Hair follicle dermal papilla cell (primary cell): ENCODE measurements around the gene CTAG1B. TPM values are rescaled to one million over a fixed set of nuclear protein-coding genes. Genes with fewer than 3 reads are reported as not detected.

Source experiments
- small RNA-seq: library from RNA; depleted of rRNA; stranded (forward); fragments of <200 nt; gene quantifications from one replicate; pipeline ENCODE3, GENCODE V24; 2012
- total RNA-seq: library from RNA; depleted of rRNA; stranded (reverse); fragments of >200 nt; gene quantifications from 2 replicates; pipeline ENCODE4 v1.2.3, GENCODE V29; 2012

The CTAG1B gene
- not detected in 2 replicates for total RNA-seq

GRCh38 chrX:154619182-154619581 lies at the start of gene CTAG1B:
Gene CTAG1B (minus strand): TSS chrX:154619282. CDS start chrX:154619218, 64 bp downstream.

GRCh38 chrX:154653413-154653812 lies 34.3 kb upstream of the CTAG1B start, which contains the start of gene CTAG2:
Gene CTAG2 (minus strand): TSS chrX:154653579. CDS start chrX:154653515, 64 bp downstream.

DNA sequence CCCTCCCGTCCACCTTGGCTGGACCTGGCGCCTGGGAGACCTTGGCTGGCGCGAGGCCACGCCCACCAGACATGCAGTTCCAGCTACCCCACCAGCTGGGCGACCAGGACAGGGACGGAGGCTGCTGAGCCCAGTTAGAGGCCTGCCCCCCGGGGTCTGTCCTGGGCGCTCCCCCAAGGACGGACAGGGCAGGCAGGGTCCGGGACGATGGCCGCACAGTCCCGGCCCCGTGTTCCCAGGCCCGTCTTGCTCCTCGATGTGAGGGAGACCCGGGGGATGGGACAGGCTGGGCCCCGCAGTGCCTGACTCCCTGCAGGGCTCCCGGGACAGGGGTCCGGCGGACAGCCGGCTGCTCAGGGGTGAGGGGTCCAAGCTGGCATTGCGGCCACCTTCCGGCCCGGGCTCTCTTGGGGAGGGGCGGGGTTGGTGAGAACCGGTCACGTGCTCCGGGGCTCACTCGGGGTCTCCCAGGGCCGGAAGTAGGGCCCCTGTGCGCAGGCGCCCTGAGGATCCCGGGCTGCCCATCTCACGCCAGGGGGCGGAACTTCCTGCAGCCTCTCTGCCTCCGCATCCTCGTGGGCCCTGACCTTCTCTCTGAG lies 34.4 kb downstream of the CTAG1B start, which contains the start of gene CTAG1A:
Gene CTAG1A, plus strand, starts transcription at position 549 of the 599 bp plus-strand sequence. CDS start 74 bp downstream, outside the sequence.

Small RNAs within 50 kb of the gene (small RNA-seq; reads per million reads assigned to genes)
- gene AC244090.1: not detected
- not detected for gene AC244107.2

Other genes with a start within 250 kb of the CTAG1B start
- gene FLNA, start 244.6 kb downstream of the CTAG1B start, total RNA-seq: 4,119 and 4,322 TPM in 2 replicates
- 29.2 and 39.7 TPM in 2 replicates for gene EMD, start 240.0 kb downstream of the CTAG1B start, total RNA-seq
- gene RPL10, start 220.9 kb downstream of the CTAG1B start, total RNA-seq: 1,504 and 2,235 TPM in 2 replicates
- 54.7 and 73.2 TPM in 2 replicates for gene DNASE1L1, start 210.0 kb downstream of the CTAG1B start, total RNA-seq
- gene TAFAZZIN, start 207.7 kb downstream of the CTAG1B start, total RNA-seq: 19.9 and 22.6 TPM in 2 replicates
- gene ATP6AP1, start 190.6 kb downstream of the CTAG1B start, total RNA-seq: 52.0 and 53.1 TPM in 2 replicates
- gene GDI1, start 182.1 kb downstream of the CTAG1B start, total RNA-seq: 117 and 119 TPM in 2 replicates
- gene FAM50A, start 175.1 kb downstream of the CTAG1B start, total RNA-seq: 37.2 and 47.6 TPM in 2 replicates
- 23.8 and 35.0 TPM in 2 replicates for gene PLXNA3, start 161.0 kb downstream of the CTAG1B start, total RNA-seq
- 13.3 and 19.4 TPM in 2 replicates for gene LAGE3, start 140.0 kb downstream of the CTAG1B start, total RNA-seq
- 39.1 and 43.0 TPM in 2 replicates for gene UBL4A, start 132.7 kb downstream of the CTAG1B start, total RNA-seq
- gene SLC10A3, start 128.7 kb downstream of the CTAG1B start, total RNA-seq: 31.8 and 35.3 TPM in 2 replicates
- 25.4 and 28.1 TPM in 2 replicates for gene FAM3A, start 103.0 kb downstream of the CTAG1B start, total RNA-seq
- 98.6 and 101 TPM in 2 replicates for gene G6PD, start 72.4 kb downstream of the CTAG1B start, total RNA-seq
- gene IKBKG, start 71.7 kb downstream of the CTAG1B start, total RNA-seq: 12.7 and 15.2 TPM in 2 replicates
- gene CTAG1A, start 34.1 kb downstream of the CTAG1B start, total RNA-seq: not detected in 2 replicates
- 1.5 TPM in 1 of 2 replicates, not detected in the other for gene CTAG2, start 34.3 kb upstream of the CTAG1B start, total RNA-seq
- gene GAB3, start 131.8 kb upstream of the CTAG1B start, total RNA-seq: 0.12 and 0.65 TPM in 2 replicates
- 23.6 and 27.7 TPM in 2 replicates for gene DKC1, start 143.6 kb upstream of the CTAG1B start, total RNA-seq
- gene MPP1, start 186.2 kb upstream of the CTAG1B start, total RNA-seq: 10.7 and 15.4 TPM in 2 replicates
- not detected in 2 replicates for gene SMIM9, start 215.4 kb upstream of the CTAG1B start, total RNA-seq